Measurements from ENCODE around the gene RBM48. TPM values are rescaled to one million over a fixed set of nuclear protein-coding genes. Genes with fewer than 3 reads are reported as not detected.

Gene RBM48
- total RNA-seq, 4 donors from 2014 or later, result 8.3 to 11.6 (median 10.1) TPM

GRCh38 chr7:92557808-92558362, 29.3 kb downstream of the RBM48 start:
- Histone ChIP-seq H3K4me1 (peaks cover 0 to 9% (median 3%) of the 10 kb centered on the region in 4 donors), H3K27ac (replicated peaks in 1 of 4) (no peak overlapping the region), H3K9me3 (no peaks in the 10 kb centered on the region), H3K36me3 (peaks cover 0 to 37% (median 9%) of the 10 kb centered on the region in 4 donors), H3K4me3 (no peak overlapping the region), H3K27me3 (no peaks in the 10 kb centered on the region)
- no peak for DNase-seq (ENCODE audit: extremely low spot score)
- TF ChIP-seq POLR2AphosphoS5 (IDR thresholded peaks at IDR 0.05) (no peak), POLR2A (IDR thresholded peaks at IDR 0.05; ENCODE audit: low read depth) (no peak), CTCF (IDR thresholded peaks at IDR 0.05) (no peak), EP300 (IDR thresholded peaks at IDR 0.05) (no peak)
- WGBS, result 84% methylated on average over 7 of the region's 7 CpGs
- intact Hi-C loops (cut with DNase I), result no loop called here

GRCh38 chr7:92560602-92561001, 32.0 kb downstream of the RBM48 start:
- H3K4me1 ChIP-seq, result peaks cover 0 to 9% (median 3%) of the 10 kb centered on the region in 4 donors
- peaks cover 3 to 65% (median 30%) of the 10 kb centered on the region in 4 donors for H3K36me3 ChIP-seq
- no peak overlapping the region for H3K27ac ChIP-seq (replicated peaks in 1 of 4)
- intact Hi-C loops (cut with DNase I), result no loop called here
- TF ChIP-seq EP300 (IDR thresholded peaks at IDR 0.05) (no peak), POLR2AphosphoS5 (IDR thresholded peaks at IDR 0.05) (no peak), CTCF (IDR thresholded peaks at IDR 0.05) (no peak), POLR2A (IDR thresholded peaks at IDR 0.05; ENCODE audit: low read depth) (no peak)
- H3K9me3 ChIP-seq, result no peaks in the 10 kb centered on the region
- no peak for DNase-seq (ENCODE audit: extremely low spot score)
- H3K27me3 ChIP-seq, result no peaks in the 10 kb centered on the region
- H3K4me3 ChIP-seq, result no peak overlapping the region

GRCh38 chr7:92563345-92563744, 34.8 kb downstream of the RBM48 start:
- peaks cover 17 to 86% (median 56%) of the 10 kb centered on the region in 4 donors for H3K36me3 ChIP-seq
- WGBS, result 77% methylated on average over 2 of the region's 2 CpGs
- peaks cover 0 to 9% (median 3%) of the 10 kb centered on the region in 4 donors for H3K4me1 ChIP-seq
- H3K4me3 ChIP-seq, result no peak overlapping the region
- TF ChIP-seq POLR2AphosphoS5 (IDR thresholded peaks at IDR 0.05) (no peak), EP300 (IDR thresholded peaks at IDR 0.05) (no peak), POLR2A (IDR thresholded peaks at IDR 0.05; ENCODE audit: low read depth) (no peak)
- intact Hi-C loops (cut with DNase I), result no loop called here
- no peak overlapping the region for H3K27ac ChIP-seq (replicated peaks in 1 of 4)
- no peak for DNase-seq (ENCODE audit: extremely low spot score)
- H3K27me3 ChIP-seq, result no peaks in the 10 kb centered on the region
- no peaks in the 10 kb centered on the region for H3K9me3 ChIP-seq

DNA sequence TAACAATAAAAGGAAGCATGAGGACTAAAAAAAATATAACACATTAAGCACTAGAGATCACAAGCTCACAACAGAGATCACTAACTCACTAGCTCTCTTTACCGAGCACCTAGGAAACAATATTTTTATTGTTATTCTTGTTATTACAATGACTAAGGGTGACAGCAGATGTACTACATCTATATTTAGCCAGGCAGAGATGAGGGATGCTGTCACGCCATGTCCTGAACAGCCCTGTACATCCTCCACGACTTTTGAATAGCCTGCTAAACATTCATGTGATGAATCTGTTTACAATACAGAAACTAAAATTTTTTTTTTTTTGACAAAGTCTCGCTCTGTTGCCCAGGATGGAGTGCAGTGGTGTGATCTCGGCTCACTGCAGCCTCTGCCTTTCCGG, 38.9 kb downstream of the RBM48 start:
- DNase-seq (ENCODE audit: extremely low spot score), result no peak
- H3K36me3 ChIP-seq, result peaks cover 27 to 98% (median 76%) of the 10 kb centered on the region in 4 donors
- H3K4me3 ChIP-seq, result no peak overlapping the region
- TF ChIP-seq EP300 (IDR thresholded peaks at IDR 0.05), result no peak
- no peak for TF ChIP-seq POLR2AphosphoS5 (IDR thresholded peaks at IDR 0.05)
- no peak for TF ChIP-seq CTCF (IDR thresholded peaks at IDR 0.05)
- TF ChIP-seq POLR2A (IDR thresholded peaks at IDR 0.05; ENCODE audit: low read depth), result no peak
- H3K9me3 ChIP-seq, result no peaks in the 10 kb centered on the region
- H3K27me3 ChIP-seq, result no peaks in the 10 kb centered on the region
- H3K27ac ChIP-seq (replicated peaks in 1 of 4), result no peak overlapping the region
- H3K4me1 ChIP-seq, result no peaks in the 10 kb centered on the region
- intact Hi-C loops (cut with DNase I), result no loop called here
- WGBS, result 86% methylated on average over 6 of the region's 6 CpGs

GRCh38 chr7:92569137-92569536, 40.5 kb downstream of the RBM48 start:
- Histone ChIP-seq H3K27me3 (no peaks in the 10 kb centered on the region), H3K4me3 (no peak overlapping the region), H3K36me3 (peaks cover 39 to 95% (median 74%) of the 10 kb centered on the region in 4 donors), H3K9me3 (no peaks in the 10 kb centered on the region), H3K27ac (replicated peaks in 1 of 4) (no peak overlapping the region), H3K4me1 (no peaks in the 10 kb centered on the region)
- no peak for TF ChIP-seq POLR2A (IDR thresholded peaks at IDR 0.05; ENCODE audit: low read depth)
- TF ChIP-seq CTCF (IDR thresholded peaks at IDR 0.05), result no peak
- intact Hi-C loops (cut with DNase I), result no loop called here
- no peak for DNase-seq (ENCODE audit: extremely low spot score)
- WGBS, result 89% methylated on average over 4 of the region's 4 CpGs
